ENCODE results near the gene HOXB2.
"Not testable (repeated sequence)": the region's sequence is repeated elsewhere in the genome, so short reads cannot be mapped to it uniquely, and the experiment has no call there.

Gene HOXB2

GRCh38 chr17:48517478-48517877, 27.4 kb downstream of the HOXB2 start:
- peak in 1 of 2 experiments; percentile 77 for DNase-seq (ENCODE audit: low read depth in 1 of 2, low spot score in 1 of 2)
- no peak for TF ChIP-seq JUND (IDR thresholded peaks at IDR 0.05; ENCODE audit: low read depth)
- in situ Hi-C loops (cut with HindIII; ENCODE audit: low pct_unique_long_range_greater_than_20kb, low sequenced_read_pairs), result no loop called here

- in situ Hi-C loops (cut with HindIII; ENCODE audit: low pct_unique_long_range_greater_than_20kb, low sequenced_read_pairs), result no loop called here
- TF ChIP-seq JUND (IDR thresholded peaks at IDR 0.05; ENCODE audit: low read depth), result no peak
- peak in 1 of 2 experiments; percentile 80 for DNase-seq (ENCODE audit: low read depth in 1 of 2, low spot score in 1 of 2)
Measured at GRCh38 chr17:48515925-48516900, 28.7 kb downstream of the HOXB2 start.

- TF ChIP-seq JUND (IDR thresholded peaks at IDR 0.05; ENCODE audit: low read depth), result no peak
- DNase-seq (ENCODE audit: low read depth in 1 of 2, low spot score in 1 of 2), result no peak
- in situ Hi-C loops (cut with HindIII; ENCODE audit: low pct_unique_long_range_greater_than_20kb, low sequenced_read_pairs), result no loop called here
Measured at GRCh38 chr17:48514477-48514876, 30.4 kb downstream of the HOXB2 start.

GRCh38 chr17:48513666-48514455, 31.0 kb downstream of the HOXB2 start:
- in situ Hi-C loops (cut with HindIII; ENCODE audit: low pct_unique_long_range_greater_than_20kb, low sequenced_read_pairs), result no loop called here
- no peak for DNase-seq (ENCODE audit: low read depth in 1 of 2, low spot score in 1 of 2)
- no peak for TF ChIP-seq JUND (IDR thresholded peaks at IDR 0.05; ENCODE audit: low read depth)

GRCh38 chr17:48513097-48513496, 31.8 kb downstream of the HOXB2 start:
- DNase-seq (ENCODE audit: low read depth in 1 of 2, low spot score in 1 of 2), result no peak
- no peak for TF ChIP-seq JUND (IDR thresholded peaks at IDR 0.05; ENCODE audit: low read depth)
- in situ Hi-C loops (cut with HindIII; ENCODE audit: low pct_unique_long_range_greater_than_20kb, low sequenced_read_pairs), result no loop called here

GRCh38 chr17:48510761-48511604, 33.9 kb downstream of the HOXB2 start:
- in situ Hi-C loops (cut with HindIII; ENCODE audit: low pct_unique_long_range_greater_than_20kb, low sequenced_read_pairs), result no loop called here
- TF ChIP-seq JUND (IDR thresholded peaks at IDR 0.05; ENCODE audit: low read depth), result no peak
- DNase-seq (ENCODE audit: low read depth in 1 of 2, low spot score in 1 of 2), result no peak

GRCh38 chr17:48510381-48510760, 34.5 kb downstream of the HOXB2 start:
- TF ChIP-seq JUND (IDR thresholded peaks at IDR 0.05; ENCODE audit: low read depth), result no peak
- DNase-seq (ENCODE audit: low read depth in 1 of 2, low spot score in 1 of 2), result no peak
- in situ Hi-C loops (cut with HindIII; ENCODE audit: low pct_unique_long_range_greater_than_20kb, low sequenced_read_pairs), result no loop called here

GRCh38 chr17:48509708-48510107, 35.2 kb downstream of the HOXB2 start:
- DNase-seq (ENCODE audit: low read depth in 1 of 2, low spot score in 1 of 2); in situ Hi-C loops (cut with HindIII; ENCODE audit: low pct_unique_long_range_greater_than_20kb, low sequenced_read_pairs): not testable (repeated sequence)

- in situ Hi-C loops (cut with HindIII; ENCODE audit: low pct_unique_long_range_greater_than_20kb, low sequenced_read_pairs), result no loop called here
- TF ChIP-seq JUND (IDR thresholded peaks at IDR 0.05; ENCODE audit: low read depth), result no peak
- DNase-seq (ENCODE audit: low read depth in 1 of 2, low spot score in 1 of 2), result no peak
Measured at GRCh38 chr17:48506246-48506645, 38.7 kb downstream of the HOXB2 start.

GRCh38 chr17:48505788-48506187, 39.1 kb downstream of the HOXB2 start:
- TF ChIP-seq JUND (IDR thresholded peaks at IDR 0.05; ENCODE audit: low read depth), result peak; percentile 67; the same call in 1 of the 2 replicates
- in situ Hi-C loops (cut with HindIII; ENCODE audit: low pct_unique_long_range_greater_than_20kb, low sequenced_read_pairs), result no loop called here
- DNase-seq (ENCODE audit: low read depth in 1 of 2, low spot score in 1 of 2), result peak in 1 of 2 experiments; percentile 87

GRCh38 chr17:48504953-48505352, 40.0 kb downstream of the HOXB2 start:
- in situ Hi-C loops (cut with HindIII; ENCODE audit: low pct_unique_long_range_greater_than_20kb, low sequenced_read_pairs), result no loop called here
- TF ChIP-seq JUND (IDR thresholded peaks at IDR 0.05; ENCODE audit: low read depth), result no peak
- no peak for DNase-seq (ENCODE audit: low read depth in 1 of 2, low spot score in 1 of 2)

GRCh38 chr17:48503747-48504146, 41.2 kb downstream of the HOXB2 start:
- in situ Hi-C loops (cut with HindIII; ENCODE audit: low pct_unique_long_range_greater_than_20kb, low sequenced_read_pairs), result no loop called here
- DNase-seq (ENCODE audit: low read depth in 1 of 2, low spot score in 1 of 2), result peak in 1 of 2 experiments; percentile 42
- TF ChIP-seq JUND (IDR thresholded peaks at IDR 0.05; ENCODE audit: low read depth), result no peak
